HG03439 (cell line): Measurements from ENCODE around the gene ZNF740.
"Not testable (repeated sequence)": the region's sequence is repeated elsewhere in the genome, so short reads cannot be mapped to it uniquely, and the experiment has no call there.

Source experiments
- ATAC-seq: cut with Tn5 transposase; IDR thresholded peaks from one replicate; pipeline ENCODE4 v1.9.1; 2021; ENCODE audit warnings: mild to moderate bottlenecking, moderate library complexity; ENCODE audit not compliant: unreplicated experiment

Gene ZNF740

DNA sequence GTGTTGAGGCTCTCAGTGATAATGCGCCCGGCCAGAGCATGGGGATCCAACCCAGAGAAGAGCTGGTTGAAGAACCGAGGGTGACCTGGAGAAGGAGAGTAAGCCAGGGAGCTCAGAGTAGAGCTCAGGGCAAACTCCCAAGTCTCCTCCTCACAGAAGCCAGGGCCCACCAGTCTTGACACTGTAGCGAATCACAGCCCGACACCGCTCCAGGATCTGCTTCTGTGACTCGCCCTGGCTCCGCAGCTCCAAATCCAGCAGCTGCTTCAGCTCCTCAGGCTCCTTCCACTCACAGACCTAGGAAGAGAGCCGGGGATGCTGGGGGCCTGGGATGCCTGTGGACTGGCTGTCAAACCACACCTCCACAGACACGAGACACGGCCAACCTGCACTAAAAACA lies 8.2 kb upstream of the ZNF740 start:
- ATAC-seq, result no peak

DNA sequence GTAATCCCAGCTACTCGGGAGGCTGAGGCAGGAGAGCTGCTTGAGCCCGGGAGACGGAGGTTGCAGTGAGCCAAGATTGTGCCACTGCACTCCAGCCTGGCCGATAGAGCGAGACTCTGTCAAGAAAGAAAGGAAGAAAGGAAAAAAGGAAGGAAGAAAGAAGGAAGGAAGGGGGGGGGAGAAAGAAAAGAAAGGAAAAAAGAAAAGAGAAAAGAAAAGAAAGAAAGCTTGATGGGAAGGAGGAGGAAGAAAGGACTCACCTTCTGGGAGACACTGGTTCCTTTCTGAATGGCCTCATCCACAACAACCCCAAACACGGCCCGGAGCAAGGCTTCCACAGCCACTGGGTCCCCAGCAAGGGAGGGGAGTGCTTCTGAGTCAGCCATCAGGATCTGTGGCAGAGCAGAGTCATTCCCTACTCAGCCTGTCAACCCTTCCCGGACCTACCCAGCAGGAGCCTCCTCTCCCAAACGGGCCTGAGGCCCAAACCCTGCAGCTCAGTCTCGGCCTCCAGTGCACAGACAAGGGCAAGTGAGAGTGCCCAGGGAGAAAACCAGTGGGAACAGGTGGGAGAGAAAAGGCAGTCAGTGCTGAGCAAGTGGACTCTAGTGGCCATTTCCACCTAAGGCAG lies 7.3 kb upstream of the ZNF740 start:
- ATAC-seq, result no peak

DNA sequence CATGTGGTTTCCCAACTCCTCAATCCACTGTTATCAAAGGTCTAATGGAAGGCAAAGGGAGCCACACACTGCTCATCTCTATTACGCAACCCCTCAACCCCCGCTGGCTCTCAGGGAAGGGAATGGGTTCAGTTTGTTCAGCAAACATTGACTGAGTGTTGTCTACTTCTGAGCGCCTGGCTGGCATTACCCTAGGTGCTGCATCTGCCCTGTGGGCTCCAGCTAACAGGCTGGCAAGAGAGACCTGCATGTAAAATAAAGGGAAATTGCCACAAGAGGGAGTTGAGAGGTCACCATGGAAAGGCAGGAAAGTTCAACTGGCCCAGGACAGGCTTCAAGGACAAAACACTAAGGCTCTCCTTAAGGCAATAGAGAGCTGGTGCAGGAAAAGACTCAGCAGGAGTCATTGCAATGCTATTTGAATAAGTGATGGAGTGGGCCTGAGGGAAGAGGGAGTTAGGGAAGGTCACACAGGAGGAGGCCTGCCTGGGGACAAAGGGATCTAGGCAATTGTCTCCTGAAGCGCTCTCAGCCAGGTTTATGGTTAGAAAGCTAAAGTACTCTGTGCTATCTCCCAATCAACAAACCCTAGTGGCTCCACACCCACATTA lies 5.5 kb upstream of the ZNF740 start:
- no peak for ATAC-seq

DNA sequence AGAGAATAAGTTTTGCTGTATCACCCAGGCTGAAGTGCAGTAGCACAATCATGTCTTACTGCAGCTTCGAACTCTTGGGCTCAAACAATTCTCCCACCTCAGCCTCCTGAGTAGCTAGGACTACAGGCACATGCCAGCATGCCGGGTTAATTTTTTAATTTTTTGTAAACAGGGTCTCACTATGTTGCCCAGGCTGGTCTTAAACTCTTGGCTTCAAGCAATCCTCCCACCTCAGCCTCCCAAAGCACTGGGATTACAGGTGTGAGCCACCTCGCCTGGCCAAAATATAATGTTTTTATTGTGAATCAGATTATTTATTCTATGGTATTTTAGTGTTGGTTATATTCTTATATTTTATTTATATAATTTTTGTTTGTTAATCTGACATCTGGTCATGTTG lies 3.8 kb upstream of the ZNF740 start:
- no peak for ATAC-seq

DNA sequence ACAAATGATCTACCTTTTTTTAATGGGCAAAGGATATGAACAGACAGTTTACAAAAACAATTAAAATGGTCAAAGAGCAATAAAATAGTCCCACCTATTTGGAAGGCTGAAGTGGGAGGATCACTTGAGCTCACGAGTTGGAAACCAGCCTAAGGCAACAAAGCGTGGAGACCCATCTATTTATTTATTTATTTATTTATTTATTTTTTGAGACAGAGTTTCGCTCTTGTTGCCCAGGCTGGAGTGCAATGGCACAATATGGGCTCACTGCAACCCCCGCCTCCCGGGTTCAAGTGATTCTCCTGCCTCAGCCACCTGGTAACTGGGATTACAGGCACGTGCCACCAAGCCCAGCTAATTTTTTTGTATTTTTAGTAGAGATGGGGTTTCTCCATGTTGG lies 3.1 kb upstream of the ZNF740 start:
- not testable (repeated sequence) for ATAC-seq

DNA sequence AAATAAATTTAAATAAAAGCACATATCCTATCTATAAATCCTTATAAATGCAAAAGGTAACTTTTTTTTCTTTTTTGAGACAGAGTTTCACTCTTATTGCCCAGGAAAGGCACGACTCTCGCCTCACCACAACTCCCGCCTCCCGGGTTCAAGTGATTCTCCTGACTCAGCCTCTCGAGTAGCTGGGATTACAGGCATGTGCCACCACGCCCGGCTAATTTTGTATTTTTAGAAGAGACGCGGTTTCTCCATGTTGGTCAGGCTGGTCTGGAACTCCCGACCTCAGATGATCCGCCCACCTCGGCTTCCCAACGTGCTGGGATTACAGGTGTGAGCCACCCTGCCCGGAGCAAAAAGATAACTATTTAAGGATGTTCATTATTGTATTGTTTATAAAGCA lies 1.7 kb upstream of the ZNF740 start:
- not testable (repeated sequence) for ATAC-seq

DNA sequence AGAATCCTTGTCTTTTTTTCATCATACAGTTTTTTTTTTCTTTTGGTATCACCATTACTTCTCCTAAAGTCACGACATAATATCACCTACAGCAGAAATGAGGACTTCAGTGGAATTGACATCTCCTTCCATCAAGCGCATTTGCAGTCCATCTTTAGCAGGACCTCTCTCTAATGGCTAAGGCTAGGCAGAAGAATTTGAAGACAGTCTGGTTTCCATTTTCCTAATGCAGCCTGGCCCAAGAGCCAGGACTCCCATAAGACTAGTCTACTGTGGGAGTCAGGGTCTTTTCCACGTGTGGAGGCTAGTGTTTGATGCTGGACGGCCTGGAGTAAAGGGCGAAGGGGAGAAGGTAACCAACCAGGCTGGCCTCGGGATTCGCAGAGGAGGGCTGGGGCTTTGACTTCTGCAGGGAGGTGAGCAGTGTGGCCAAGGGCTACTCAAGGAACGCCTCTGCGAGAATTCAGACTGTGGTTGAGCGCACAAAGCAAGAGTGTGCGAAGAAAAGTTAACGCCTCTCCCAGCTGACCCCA lies 769 bp upstream of the ZNF740 start:
- peak; percentile 15 for ATAC-seq

DNA sequence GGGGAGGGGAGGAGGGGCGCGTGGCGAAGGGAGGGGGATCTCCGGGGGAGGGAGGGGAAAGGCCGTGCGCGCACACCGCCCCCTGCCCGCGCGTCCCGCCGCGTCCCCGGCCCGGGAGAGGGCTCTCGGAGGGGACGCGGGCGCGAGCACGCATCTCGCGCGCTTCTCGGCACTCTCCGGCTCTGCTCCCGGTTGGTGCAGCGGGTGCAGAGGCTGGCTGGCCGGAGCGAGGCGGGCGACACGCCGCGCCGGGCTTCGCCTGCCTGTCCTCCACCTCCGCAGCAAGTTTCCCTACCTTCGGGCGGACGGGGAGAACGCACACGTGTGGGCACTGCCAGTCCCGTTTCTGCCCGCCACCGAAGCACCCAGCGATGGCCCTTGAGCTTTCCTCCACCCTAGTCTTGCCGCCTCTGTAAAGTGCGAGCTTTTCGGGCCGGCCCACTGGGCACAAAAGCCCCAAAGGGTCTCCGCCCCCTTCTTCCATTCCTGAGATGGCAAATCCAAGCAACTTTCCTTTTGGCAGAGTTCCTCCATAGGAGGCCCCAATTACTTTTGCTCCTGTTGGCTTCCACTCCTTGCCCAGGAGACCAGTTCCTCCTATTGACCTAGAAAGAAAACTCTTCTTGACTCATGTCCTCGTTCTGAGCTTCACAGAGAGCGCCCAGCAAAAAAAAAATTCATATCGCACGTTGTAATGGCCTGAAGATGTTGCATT lies 566 bp downstream of the ZNF740 start:
- ATAC-seq, result peak; percentile 45

DNA sequence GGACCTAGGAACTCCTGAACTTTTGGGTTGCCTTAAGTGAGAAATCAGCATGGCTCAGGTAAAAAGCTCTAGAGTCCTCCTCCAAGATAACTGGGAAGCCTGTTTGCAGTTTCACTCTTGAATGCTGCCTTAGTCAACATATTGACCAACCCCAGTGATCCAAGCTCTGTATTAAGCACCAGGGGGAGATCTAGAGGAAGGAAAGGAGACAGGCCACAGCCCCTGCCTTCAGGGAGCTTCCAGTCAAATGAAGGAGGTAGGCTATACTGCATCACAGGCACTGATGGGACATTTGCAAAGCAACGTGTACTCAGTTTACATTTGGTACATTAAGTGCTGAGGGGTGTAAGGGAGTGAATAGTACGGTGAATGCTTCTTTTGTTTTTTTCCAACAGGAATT lies 1.4 kb downstream of the ZNF740 start:
- no peak for ATAC-seq

DNA sequence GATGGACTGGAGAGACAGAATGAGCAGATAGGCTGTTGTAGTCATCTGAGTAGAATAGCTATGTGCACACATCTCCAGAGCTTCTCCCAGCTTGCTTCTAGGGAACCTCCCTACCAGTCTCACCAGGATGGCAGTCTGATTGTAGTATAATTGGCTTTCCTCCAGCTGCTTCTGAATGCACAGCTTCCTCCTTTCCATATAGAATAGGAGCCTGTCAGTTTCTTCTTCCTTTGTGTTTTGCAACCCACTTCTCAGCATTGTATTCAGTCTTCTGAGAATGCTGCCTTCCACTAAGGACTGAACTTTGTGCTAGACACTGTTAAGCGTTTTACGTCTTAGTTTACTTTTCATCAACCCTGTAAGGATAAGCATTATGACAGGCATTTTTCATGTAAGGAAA lies 2.4 kb downstream of the ZNF740 start:
- no peak for ATAC-seq

DNA sequence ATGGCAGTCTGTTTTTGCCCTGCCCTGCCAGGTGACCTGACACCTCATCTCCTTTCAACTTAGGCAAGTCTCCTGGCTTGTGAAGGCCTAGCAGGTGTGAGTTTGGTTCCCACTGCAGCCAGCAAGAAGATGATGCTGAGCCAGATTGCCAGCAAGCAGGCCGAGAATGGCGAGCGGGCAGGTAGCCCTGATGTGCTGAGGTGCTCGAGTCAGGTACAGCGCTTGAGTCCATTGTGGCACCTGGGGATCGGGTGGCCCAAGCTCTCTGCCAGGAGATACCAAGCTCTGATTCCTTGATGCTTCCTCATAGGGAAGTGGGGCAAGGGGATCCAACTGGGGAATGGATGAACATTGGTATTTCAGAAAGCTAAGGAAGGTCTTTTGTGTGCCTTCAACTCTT lies 4.3 kb downstream of the ZNF740 start:
- no peak for ATAC-seq

DNA sequence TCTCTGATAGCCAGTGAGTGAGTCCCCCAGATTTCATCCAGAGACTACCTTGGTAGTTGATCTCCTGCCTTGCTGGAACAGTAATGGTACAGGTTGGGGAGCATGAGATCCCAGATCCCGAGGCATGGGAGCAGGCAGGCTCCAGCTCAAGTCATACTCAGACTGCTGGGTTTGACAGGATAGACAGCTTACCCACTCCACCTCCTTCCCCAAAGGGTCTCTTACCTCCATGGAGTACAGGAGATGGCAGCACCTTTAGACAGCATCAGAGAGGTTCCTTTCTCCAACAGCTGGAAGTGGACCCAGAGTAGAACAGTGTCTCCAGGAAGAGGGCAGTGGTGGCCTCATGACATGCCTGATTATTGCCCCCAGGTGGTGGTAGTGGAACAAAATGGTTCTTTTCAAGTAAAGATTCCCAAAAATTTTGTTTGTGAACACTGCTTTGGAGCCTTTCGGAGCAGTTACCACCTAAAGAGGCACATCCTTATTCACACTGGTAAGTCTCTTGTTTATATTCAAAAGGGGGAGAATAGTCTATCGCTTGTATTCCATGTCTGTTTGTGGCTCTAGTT lies 5.1 kb downstream of the ZNF740 start:
- ATAC-seq, result no peak

DNA sequence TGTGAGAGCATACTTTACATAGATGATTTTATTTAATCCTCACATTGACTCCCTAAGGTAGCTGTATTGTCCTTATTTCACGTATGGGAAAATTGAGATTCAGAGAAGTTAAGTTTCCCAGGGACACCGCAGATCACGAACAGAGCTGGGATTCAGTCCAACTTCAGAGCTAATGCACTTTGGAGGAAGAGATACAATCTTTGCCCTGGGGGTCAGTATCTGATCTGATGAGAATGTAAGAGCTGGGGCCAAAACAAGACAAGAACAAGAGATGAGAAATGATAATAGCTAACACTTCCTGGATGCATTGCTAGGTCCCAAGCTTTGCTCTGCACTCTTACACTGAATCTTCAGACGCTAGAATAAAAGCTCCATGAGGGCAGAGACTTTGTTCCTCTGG lies 6.2 kb downstream of the ZNF740 start:
- ATAC-seq, result no peak

DNA sequence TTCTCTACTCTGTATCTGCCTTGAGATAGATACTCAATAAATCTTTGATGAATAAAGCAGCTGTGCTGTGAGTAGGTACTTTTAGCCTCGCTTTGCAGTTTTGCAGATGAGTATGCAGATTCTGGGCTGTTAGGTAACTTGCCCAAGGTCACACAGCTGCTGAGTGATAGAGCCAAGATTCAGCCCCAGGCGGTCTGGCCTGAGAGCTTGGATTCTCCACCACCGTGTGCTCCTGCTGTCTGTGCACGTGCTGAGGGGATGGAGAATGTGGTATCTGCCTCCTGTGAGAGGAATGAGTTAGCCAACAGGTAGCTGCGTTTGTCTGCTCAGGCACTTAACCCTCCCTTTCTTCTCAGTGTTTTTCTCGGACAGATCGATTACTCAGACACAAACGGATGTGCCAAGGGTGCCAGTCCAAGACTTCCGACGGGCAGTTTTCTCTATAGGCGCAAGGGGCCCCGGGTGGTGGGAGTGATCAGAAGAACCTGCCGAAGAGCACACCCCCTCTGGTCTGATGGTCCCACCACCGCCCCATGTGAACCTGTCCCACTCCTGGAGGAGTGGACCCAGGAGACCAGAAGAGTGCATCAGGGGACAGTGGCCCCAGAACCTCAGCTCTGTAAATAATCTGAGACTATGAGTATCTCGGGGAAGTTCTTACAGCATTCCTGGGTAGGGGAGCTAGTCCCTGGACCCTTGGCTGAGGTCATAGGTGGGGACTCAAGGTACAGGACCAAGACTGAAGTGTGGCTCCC lies 6.8 kb downstream of the ZNF740 start:
- no peak for ATAC-seq

DNA sequence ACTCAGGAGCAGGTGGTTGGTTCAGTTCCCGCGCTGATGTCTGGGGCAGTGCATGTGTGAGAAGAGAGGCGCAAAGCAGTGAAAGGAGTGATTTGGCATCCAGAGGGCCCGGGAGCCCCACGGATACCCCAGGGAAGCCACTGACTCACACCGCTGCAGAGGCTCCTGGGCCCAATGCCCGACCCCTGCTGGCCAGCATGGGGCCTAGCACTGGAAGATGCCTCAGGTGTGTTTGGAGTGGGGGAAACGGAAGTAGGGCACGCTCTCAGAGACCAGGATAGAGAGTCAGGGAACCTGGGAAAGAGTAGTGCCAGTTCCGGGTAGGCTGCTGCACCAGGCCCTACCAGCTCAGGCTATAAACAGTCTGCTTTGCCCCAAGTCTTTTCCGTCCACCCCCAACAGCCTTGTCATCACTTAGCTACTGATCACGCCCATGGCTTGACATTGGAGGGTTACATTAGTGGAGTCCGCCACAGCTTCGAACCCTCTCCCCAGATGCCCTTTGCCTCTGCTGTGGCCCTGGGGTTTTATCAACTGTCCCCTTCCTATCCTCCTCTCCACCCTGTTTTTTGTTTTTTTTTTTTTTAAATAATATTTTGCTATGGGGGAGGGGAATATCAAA lies 9.7 kb downstream of the ZNF740 start:
- no peak for ATAC-seq

DNA sequence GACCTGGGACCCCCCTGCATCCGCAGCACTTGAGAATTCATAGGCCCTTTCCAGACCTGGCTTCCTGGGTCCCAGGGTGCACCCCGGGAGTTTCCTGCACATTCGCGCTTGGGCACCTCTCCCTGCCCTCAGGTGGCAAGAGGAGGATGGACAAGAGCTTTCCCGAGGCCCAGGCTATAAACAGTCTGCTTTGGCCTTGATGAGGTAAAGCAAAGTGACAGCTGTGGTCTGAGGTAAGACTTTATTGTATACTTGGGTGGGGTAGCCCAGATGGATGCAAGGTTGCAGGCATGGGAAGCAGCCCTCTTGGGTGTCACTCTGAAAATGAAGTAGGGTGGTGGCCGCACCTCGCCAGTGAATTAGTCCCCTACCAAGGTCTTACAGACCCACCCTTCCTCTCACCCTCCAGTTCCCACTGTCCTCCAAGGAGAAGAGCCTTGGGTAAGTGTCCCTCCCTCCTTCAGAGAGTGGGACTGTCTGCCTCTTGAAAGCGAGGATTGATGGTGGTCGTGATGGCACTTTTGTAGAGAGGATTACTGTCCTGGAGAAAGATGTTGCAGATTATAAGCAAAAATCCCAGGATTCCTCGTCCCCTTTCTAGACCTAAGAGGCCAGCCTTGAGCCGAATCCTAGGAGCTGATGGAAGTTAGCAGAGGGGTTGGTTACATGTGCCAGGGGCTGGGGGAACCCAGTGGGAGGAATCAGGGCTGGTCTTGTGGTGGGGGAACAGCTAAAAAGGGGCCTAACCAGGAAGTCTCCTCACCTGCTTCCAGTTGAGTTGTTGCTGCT lies 10.8 kb downstream of the ZNF740 start:
- ATAC-seq, result no peak

DNA sequence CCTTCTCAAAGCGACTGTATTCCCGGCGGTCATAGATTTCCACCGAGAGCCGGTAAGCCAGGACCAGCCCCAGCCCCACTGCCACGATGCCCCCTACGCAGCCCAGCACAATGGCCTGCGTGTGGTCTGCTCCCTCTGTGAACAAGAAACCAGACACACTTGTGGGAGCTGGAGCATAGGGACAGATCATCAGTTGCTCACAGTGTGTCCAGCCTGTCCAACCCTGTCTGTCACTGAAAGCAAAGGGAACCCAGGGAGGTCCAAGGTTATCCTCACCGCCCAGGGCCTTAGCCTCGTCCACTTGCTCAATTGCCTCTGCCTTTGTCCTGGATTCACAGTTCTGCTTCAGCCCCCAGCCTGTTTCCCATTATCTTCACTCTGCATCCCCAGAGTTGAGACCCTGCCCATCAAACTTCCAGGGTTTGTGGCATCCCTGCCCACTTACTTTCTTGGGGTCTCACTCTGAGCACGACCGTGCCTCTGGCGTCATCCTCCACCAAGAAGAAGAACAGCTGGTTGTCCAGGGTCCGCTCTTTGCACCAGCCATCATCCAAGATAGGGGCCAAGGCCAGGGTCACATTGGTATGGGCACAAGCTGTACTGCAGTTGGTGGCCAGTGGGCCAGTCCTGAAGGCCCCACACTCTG lies 11.5 kb downstream of the ZNF740 start:
- no peak for ATAC-seq

DNA sequence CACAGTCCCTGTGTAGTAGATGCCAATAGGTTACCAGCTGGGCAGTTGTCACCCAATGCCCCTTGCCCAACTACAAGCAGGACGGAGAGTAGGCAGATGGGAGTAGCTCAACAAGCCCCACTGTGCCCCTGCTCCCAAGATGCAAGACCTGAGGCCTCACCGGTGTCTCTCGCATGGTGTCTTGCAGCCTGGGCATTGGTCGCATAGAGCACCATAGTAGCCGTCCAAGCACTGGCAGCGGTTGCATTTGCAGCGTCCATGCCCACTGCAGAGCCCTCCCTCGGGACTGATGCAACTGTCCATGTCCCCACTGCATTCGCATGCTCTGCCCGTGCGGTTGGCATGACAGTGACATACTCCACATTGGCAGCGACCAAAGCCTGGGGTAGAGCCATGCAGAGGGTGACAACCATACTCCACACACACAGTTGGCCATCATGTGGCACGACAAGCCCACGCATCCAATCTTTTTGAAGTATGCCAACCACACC lies 12.1 kb downstream of the ZNF740 start:
- no peak for ATAC-seq

DNA sequence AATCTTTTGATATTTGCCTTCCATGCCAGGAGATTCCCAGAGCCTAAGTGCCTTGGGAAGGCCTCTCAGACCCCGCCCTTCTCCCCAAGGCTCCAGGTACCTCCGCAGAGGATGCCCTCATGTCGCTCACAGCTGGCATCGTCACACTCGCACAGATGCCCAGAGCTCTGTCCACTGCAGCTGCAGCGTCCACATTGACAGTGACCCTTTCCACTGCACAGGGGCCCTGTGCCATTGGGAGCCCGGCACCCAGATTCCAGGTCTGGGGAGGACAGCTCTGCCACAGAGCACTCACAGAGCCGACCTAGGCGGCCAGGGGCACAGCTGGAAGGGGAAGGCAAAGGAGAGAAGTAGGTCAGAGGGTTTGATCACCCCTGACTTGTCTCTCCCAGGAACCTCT lies 12.5 kb downstream of the ZNF740 start:
- ATAC-seq, result no peak
